Epidermal melanocyte (primary cell): ENCODE measurements around the gene CCDC134.

Source experiments
- DNase-seq: peaks from one replicate; pipeline ENCODE4 v3.0.0; 2011; ENCODE audit warnings: low spot score; ENCODE audit not compliant: insufficient read length

Gene CCDC134

GRCh38 chr22:41800348-41801146 lies at the start of gene CCDC134:
Gene CCDC134, plus strand, starts transcription at chr22:41800679. Its CDS starts 8,212 bp downstream, at chr22:41808891.
- peak; percentile 86 for DNase-seq

GRCh38 chr22:41752011-41752970 lies 48.2 kb upstream of the CCDC134 start:
- no peak for DNase-seq

- DNase-seq, result no peak
Measured at GRCh38 chr22:41753984-41754383, 46.5 kb upstream of the CCDC134 start.

GRCh38 chr22:41757502-41757901 lies 43.0 kb upstream of the CCDC134 start:
- no peak for DNase-seq

GRCh38 chr22:41758231-41758630 lies 42.2 kb upstream of the CCDC134 start:
- DNase-seq, result no peak

DNA sequence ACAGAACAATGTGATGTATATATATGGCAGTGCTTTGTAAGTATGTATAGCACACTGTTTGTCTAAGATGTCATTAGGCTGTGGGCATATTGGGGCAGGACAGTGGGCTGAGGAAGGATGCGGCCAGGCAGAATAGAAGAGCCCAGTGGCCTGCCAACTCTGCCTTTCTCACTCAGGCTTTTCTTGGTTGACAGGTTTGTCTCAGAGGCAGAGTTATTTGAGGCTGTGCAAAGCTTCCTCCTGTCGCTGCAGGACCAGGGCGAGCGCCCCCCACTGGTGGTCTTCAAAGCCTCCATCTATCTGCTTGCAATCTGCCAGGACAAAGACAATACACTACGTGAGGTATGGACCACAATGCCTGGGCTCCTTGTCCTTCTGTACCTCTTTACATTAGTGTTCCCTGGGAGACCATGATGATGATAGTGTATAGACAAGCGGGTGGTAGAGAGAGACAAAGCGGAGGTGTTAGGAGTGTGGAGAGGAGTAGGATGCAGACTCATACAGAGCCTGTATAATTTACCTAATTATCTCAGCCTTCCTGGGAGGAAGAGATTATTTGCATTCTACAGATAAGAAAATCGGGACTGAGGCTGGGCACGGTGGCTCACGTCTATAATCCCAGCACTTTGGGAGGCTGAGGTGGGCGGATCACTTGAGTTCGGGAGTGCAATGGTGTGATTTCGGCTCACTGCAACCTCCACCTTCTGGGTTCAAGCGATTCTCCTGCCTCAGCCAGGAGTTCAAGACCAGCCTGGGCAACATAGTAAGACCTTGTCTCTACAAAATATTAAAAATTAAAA lies 37.3 kb upstream of the CCDC134 start:
- no peak for DNase-seq

DNA sequence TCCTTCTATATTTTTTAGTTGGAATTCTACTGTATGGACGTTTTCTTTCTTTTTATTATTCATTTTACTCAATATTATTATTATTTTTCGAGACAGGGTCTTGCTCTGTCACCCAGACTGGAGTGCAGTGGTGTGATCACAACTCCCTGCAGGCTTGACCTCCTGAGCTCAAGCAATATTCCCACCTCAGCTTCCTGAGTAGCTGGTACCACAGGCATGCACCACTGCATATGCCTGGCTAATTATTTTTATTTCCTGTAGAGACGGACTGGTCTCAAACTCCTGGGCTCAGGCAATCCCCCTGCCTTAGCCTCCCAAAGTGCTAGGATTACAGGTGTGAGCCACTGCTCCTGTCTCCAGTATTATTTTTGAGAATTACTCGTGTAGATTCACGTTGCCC lies 34.0 kb upstream of the CCDC134 start:
- DNase-seq, result no peak

- no peak for DNase-seq
Measured at GRCh38 chr22:41768430-41768829, 32.0 kb upstream of the CCDC134 start.

DNA sequence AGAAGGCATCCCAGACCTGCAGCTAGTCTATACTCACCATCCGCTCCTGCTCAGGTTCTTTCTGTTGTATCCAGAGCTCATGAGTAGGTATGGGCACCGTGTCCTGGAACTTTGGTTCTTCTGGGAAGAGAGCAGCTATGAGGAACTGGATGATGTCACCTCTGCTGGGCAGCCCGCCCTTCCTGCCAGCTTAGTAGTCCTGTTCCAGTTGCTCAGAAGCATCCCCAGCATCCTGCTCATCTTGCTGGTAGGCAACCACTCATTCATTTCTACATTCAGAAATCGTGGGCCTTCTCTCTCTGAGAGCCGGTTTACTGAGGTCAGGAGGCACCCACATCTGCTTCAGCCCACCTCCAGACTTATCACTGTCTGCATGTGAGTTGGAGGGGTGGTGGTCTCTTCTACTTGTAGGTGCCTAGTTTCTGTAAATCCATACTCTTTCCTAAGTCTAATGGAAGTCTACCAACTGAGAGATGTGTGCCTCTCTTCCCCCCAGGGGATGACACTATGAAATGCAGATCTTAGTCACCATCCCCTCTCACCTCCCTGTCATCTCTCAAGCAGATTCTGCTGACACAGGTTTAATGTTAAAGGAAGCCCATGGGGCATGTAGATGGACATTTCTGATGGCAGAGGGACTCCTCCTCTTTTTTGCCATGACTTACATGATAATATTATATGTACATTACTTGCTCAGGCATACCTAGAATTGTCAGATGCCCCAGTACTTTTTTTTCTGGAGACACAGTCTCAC lies 29.6 kb upstream of the CCDC134 start:
- DNase-seq, result no peak

GRCh38 chr22:41772198-41772597 lies 28.3 kb upstream of the CCDC134 start:
- DNase-seq, result no peak

- no peak for DNase-seq
Measured at GRCh38 chr22:41772645-41773044, 27.8 kb upstream of the CCDC134 start.

DNA sequence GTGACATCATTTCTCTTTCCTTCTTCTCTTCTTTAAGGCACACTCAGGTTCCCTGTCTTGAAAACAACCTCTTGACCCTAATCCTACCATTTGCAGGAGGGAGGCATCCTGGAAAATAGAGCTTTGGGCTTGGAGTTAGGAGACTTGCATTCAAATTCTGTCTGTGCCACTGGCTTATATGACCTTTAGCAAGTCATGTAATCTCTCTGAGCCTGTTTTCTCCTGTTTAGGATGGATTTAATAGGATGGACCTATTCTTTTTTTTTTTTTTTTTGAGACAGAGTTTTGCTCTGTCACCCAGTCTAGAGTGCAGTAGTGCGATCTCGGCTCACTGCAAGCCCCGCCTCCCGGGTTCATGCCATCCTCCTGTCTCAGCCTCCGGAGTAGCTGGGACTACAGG lies 25.1 kb upstream of the CCDC134 start:
- DNase-seq, result no peak

DNA sequence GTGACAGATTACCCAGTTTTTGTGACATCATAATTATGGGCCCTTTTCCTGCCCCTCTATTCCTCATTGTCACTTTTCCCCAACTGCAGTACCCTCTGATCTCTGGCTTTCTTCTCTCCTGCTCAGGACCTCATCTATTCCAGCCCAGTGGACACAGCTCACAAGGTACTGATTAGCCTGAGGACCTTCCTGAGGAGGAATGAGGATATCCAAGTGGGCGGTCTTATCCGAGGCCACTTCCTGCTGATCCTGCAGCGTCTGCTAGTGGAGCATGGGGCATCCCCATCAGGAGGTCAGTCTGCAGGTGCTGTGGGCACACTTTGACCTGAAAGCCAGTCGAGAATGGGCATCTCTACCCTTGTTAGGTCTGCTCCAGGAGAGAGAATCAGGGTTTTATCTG lies 24.5 kb upstream of the CCDC134 start:
- no peak for DNase-seq

- DNase-seq, result no peak
Measured at GRCh38 chr22:41776381-41776780, 24.1 kb upstream of the CCDC134 start.

GRCh38 chr22:41777749-41778425 lies 22.6 kb upstream of the CCDC134 start:
- DNase-seq, result no peak

- DNase-seq, result no peak
Measured at GRCh38 chr22:41779929-41780505, 20.5 kb upstream of the CCDC134 start.

DNA sequence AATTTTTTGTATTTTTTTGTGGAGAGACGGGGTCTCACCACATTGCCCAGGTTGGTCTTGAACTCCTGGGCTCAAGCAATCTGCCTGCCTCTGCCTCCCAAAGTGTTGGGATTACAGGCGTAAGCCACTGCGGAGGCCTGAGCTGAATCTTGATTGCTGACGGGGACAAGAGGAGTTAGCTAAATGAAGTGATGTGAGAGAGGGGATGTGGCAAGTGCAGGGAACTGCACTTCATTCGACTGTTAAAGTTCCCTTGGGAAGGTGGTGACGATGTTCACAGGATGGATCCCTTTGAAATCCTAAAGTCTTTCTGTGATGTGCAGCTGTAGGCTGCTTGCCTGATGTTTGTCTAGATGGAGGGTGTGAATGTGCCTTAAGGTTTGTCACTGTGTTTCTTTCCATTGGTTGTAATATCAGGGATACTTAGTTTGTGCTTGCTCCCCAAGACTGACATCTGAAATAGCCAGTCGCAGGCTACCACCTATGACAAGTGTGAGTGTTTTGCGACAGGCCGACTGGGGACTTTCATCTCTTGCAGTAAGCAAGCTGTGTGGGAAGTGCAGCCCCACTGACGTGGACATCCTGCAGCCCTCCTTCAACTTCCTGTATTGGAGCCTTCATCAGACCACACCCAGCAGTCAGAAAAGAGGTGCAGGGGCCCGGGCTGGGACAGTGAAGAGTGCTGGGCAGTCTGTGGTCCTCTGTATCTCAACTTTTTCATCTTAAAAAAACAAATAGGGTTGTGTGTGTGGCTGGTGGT lies 19.6 kb upstream of the CCDC134 start:
- no peak for DNase-seq

- no peak for DNase-seq
Measured at GRCh38 chr22:41781507-41781906, 19.0 kb upstream of the CCDC134 start.

DNA sequence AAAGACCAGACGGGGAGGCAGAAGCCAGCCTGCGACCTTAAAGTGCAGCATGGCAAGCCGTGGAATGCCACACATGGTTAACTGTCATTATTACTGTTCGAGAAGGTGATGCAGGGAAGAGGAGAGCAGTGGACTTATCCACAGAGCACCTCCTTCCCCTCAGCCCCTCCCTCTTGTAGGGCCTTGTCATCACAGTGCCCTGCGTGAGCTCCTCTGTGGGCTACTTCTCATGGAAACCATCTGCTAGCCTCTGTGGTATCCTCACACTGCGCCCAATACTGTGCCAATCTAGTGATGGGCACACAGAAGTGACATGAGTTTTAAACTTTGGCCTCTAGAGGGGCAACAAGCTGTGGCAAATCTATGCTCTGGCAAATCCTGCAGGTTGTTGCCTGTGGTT lies 18.2 kb upstream of the CCDC134 start:
- no peak for DNase-seq
